ENCODE measurements around the gene WDR93.
"Not testable (repeated sequence)": the region's sequence is repeated elsewhere in the genome, so short reads cannot be mapped to it uniquely, and the experiment has no call there.

The WDR93 gene

DNA sequence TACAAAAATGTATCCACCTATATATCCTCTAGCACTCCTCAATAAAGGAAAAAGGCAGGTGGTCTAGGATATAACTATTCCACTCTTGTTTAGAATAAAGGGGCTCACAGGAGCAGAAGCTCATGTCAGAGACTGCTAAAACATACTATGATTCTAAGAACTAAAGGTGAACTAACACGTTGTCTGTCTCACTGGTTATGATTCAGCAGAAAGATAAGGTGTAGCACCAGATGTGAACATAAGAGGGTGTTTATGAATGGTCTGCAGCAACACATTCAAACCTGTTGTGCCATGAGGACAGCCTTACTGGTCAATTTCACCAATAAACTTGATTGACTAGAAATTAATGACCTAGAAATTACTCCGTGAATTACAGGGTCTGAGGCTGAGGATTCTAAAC is 4.6 kb upstream of the WDR93 start:
- no peak for DNase-seq (ENCODE audit: low read depth, low spot score)

DNA sequence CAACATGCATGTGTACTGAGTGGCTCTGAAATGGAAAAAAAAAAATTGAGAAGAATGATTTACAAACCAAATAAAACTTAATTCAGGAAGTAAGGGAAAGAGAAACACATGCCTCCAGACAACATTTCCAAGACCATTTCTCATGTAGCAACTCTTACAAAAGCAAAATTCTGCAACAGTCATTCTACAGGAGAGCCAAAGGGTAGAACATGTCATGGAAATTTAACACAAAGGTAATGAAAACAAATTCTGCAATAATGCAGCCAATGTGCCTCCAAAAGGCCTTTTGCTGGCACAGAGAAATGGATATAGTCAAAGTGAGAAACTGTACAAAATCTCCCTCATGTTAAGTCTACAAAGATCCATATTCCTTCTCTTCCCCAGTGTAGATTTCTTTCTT is 4.1 kb upstream of the WDR93 start:
- no peak for DNase-seq (ENCODE audit: low read depth, low spot score)

DNA sequence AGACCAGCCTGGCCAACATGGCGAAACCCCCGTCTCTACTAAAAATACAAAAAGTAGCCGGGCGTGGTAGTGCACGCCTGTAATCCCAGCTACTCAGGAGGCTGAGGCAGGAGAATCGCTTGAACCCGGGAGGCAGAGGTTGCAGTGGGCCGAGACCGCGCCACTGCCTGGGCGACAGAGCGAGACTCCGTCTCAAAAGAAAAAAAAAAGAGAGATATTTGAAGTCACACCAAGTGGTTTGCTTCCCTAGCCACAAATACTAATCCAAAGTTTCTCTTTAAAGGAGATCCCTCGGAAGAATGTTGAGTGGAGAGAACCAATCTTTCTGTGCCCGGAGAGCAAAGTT is 708 bp upstream of the WDR93 start:
- not testable (repeated sequence) for DNase-seq (ENCODE audit: low read depth, low spot score)

DNA sequence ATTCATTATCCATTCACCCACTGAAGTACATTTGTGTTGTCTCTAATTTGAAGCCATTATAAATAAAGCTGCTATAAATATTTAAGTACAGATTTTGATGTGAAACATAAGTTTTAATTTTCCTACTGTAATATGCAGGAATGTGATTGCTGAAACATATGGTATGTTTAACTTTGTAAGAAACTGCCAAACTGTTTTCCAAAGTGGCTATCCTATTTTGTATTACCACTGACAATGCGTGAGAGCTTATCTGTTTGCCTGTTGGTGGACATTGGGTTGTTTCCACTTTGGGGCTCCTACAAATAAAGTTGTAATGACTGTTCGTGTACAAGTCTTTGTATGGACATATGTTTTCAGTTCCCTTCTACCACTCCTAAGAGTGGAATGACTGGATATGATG is 2.5 kb downstream of the WDR93 start:
- DNase-seq (ENCODE audit: low read depth, low spot score): no peak

DNA sequence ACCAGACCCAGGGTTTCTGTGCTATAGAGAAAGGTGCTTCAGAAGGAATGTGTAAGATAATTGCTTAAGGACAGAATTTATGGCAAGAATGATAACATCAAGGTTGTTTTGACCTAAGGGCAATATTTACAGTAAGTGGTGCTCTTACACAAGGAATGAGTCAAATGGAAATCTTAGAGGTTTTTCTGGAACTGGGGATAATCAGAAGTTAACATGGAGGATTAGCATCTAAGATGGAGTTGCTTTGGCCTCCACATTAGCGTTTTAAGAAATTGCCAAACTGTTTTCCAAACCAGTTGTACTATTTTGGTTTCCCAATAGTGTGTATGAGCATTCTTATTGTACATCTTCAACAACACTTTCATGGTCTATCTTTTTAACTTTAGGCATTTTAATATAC is 3.1 kb downstream of the WDR93 start:
- no peak for DNase-seq (ENCODE audit: low read depth, low spot score)

DNA sequence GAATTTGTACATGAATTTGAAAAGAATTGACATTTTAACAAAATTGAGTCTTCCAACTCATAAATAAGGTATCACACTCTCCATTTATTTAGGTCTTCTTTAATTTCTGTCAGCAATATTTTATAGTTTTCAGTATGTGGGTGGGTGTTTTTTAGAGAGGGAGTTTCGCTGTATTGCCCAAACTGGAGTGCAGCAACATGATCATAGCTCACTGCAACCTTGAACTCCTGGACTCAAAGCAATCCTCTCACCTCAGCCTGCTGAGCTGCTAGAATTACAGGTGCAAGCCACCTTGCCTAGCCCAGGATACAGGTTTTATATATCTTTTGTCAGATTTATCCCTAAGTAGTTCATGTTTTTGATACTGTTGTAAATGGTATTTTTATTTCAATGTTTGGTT is 4.6 kb downstream of the WDR93 start:
- no peak for DNase-seq (ENCODE audit: low read depth, low spot score)

DNA sequence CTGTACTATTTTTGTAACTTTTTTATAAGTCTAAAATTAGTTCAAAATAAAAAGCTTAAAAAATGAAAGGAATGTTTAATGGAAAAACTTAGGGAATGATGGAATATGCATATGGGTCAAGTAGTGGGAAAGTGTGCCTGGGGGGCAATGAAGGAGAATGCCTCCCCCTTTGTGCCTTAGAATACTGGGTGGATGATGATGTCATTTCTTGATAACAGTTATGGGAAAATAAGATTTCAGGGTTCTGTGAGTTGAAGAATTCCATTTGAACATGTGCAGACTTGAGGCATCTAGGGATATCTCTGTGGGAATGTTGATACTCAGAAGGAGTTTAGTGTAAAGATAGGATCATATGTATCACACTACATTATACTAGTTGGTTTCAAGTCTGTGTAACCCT is 13.8 kb downstream of the WDR93 start:
- DNase-seq (ENCODE audit: low read depth, low spot score): no peak

DNA sequence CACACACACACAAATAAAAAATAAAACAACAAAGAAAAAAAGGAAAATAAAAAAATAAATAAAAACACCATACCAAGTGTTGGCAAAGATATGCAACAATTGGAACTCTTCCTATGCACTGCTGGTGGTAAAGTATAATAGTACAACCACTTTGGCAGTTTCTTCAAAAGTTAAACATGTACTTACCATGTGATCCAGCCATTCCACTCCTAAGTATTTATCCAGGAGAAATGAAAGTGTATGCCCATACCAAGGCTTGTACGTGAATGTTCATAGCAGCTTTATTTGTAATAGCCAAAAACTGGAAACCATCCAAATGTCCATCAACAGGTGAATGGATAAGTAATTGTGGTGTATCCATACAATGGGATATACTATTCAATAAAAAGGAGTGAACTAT is 17.0 kb downstream of the WDR93 start:
- DNase-seq (ENCODE audit: low read depth, low spot score): no peak

DNA sequence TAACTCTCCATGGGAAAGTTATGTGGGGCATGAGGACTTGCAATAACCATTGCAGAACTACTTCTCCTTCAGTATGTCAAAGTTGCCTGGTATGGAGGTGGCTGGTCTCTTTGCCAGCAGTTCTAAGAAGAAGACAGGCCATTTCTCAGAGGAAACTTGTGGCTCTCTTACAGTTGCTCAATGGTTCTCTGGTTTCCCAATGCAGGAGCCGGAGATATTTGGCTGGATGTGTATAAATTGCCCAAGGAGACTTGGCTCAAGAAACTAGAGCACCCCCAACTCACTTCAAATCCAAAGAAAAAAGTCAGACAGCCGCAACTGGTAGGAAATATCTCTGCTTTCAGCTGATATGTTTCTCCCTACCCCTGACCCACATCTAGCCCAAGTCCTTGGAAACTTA is 24.2 kb downstream of the WDR93 start:
- no peak for DNase-seq (ENCODE audit: low read depth, low spot score)

DNA sequence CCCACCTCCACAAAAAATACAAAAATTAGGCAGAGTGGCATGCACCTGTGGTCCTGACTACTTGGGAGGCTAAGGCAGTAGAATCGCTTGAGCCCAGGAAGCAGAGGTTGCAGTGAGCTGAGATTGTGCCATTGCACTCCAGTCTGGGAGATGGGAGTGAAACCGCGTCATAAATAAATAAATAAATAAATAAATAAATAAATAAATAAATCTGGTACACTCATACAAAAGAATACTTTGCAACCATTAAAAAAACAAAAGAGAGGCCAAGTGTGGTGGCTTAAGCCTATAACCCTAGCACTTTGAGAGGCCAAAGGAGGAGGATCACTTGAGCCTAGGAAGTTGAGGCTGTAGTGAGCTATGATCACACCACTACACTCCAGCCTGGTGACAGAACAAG is 32.4 kb downstream of the WDR93 start:
- DNase-seq (ENCODE audit: low read depth, low spot score): no peak

DNA sequence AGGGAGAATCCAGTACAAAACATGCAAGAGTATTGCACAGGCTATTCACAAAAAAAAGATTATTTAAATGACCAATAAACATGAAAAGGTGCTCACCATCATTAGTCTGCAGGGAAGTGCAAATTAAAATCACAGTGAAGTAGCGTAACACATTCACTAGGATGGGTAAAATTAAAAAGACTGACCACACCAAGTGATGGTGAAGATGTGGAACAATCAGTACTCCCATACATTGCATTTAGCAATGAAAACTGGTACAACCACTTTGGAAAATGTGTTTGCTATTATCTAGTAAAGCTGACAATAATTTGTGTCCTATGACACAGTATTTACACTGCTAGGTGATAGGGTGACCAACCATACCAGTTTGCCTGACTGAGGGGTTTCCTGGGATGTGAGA is 34.0 kb downstream of the WDR93 start:
- no peak for DNase-seq (ENCODE audit: low read depth, low spot score)

DNA sequence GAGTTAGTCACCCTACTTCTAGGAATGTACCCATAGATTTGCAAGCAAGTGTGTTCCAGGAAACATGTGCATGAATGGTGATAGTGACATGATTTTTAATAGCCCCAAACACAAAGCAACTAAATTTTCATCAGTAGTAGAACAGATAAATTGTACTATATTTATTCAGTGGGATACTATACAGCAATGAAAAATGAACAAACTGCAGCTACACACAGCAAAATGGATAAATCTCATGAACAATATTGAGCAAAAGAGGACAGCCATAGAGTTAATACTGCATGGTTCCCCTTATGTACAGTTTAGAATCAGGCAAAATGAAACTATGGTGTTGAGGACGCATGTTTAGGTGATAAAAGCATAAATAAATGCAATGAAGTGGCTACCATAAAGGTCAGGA is 34.5 kb downstream of the WDR93 start:
- DNase-seq (ENCODE audit: low read depth, low spot score): no peak

DNA sequence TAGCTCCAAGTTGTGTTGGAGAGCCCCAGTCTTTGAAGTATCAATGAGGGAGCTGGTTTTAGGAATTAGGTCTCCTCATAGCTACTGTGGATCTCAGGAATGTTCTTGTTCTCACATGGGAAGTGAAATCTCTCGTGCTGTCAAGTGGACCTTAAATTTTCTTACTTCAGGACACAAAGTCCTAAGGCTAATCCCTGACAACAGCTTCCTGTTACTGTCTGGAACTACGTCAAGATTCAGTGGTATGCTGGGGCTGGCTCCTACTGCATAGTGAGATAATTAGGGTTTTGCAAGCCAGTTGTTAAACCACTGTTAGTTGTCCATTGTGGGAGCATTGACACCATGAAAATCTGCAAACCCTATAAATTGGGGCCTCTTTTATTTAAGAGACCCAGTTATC is 37.6 kb downstream of the WDR93 start:
- no peak for DNase-seq (ENCODE audit: low read depth, low spot score)

DNA sequence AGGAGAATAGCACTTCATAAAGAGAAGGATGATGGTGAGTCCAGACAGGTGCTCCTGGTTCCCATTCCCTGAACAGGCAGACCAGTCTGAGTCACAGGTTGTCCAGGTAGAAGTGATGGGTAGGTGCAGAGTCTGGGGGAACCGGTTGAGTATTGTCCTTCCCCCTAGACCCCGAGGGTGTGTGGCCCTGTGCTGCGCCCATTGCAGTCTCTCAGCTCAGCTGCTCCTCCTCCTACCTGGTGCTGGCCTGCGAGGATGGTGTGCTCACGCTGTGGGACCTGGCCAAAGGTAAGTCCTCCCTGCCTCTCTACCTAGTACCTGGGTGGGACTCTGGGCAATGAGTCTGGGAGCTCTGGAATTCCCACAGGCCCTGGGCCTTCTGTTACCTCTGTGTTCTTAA is 40.7 kb downstream of the WDR93 start:
- DNase-seq (ENCODE audit: low read depth, low spot score): no peak

DNA sequence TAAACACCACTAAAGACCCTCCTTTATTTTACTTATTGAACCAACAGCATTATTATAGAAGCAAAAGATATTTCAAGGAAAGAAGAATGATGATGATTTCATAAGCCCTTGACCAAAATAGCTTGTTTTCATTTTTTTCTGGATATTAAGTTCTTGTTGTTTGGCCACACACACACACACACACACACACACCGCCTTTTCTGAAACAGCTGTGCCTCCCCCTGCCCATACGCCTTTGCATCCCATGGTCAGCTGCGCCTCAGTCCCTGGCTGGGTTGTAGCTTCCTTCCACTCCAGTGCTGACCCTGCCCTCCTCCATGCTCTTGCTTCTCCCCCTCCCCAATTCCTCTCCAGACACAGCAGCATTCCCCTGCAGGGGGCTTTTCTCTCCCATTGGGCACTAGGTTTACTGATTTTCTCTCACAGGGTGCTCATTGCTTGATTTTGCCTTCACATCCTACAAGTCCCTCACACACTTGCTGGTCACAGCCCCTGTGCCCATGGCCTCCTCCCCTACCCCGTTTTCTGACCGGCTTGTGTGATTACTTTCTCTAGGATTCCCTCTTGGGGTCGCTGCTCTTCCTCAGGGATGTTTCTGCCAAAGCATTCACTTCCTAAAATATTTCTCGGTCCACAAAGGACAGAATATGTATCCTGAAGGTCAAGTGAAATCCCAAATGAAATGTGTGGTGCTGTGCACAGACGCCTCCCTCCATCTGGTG is 42.0 kb downstream of the WDR93 start:
- DNase-seq (ENCODE audit: low read depth, low spot score): no peak

DNA sequence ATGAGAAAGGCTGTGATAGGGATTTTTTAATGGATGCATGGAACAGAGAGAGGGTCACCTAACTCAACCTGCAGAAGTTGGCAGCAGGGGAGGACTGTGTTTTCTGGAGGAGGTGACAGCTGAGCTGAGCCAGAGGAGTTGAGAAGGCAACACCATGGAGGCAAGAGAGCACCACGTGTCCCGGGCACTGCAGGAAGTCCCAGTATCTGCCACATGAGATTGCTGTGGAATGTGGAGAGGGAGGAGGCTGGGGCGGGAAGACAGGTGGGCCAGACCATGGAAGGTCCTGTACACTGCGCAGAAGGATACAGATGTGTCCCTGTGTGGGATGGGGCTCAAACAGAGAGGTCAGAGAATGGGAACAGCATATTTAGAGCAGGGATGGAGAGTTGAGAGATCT is 45.2 kb downstream of the WDR93 start:
- DNase-seq (ENCODE audit: low read depth, low spot score): no peak

DNA sequence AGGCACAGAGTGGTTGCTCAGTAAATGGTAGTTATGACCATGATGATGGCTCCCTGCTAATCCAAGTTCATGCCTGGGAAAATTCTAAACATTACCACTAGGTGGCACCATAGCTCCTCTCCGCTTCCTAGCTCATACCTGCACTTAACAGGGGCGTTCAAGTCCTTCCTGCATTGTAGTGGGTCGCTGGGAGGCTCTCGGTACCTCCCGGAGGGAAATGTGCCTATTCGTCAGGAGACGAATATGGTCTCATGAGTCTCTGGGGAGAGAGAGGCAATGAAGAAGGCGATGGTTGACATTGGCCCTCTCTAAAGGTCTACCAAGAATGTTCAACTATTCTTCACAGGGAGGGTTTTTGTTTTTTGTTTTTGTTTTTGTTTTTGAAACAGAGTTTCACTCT is 49.5 kb downstream of the WDR93 start:
- DNase-seq (ENCODE audit: low read depth, low spot score): peak; percentile 56

DNA sequence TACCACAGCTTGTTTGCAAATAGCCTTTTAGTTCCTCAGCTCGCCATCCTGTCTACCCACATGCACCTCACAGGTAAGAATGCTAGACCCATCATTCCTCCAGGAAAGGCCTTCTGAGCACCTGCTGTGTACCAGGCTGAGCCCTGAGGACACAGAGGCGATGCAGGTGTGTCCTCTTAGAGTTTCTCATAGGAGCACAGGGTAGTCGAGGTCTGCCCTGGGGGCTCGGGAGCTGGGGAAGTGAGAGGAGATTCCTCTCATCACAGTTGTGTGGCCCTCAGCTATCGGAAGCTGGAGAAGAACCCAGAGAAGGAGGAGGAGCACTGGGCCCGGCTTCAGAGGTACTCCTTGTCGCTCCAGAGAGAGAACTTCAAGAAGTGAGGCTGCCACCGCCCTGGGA is 52.4 kb downstream of the WDR93 start:
- no peak for DNase-seq (ENCODE audit: low read depth, low spot score)

DNA sequence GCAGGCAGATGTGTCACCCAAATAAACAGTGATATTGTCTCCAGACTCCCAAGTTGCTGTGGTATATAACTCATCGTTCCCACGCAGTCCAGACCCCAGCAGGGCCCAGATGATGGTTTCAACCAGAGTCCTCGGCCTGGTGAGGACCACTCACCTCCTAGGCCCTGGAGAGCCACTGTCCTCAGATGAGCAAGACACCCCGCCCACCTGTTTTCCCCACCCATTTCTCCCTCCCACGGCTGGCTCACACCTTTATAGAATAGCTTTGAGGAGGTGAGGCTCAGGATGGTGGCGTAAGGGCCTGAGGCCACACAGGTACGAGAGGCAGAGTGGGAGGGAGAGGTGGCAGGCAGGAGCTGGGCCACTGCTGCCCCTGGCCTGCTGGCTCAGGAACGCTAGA is 53.0 kb downstream of the WDR93 start:
- no peak for DNase-seq (ENCODE audit: low read depth, low spot score)

DNA sequence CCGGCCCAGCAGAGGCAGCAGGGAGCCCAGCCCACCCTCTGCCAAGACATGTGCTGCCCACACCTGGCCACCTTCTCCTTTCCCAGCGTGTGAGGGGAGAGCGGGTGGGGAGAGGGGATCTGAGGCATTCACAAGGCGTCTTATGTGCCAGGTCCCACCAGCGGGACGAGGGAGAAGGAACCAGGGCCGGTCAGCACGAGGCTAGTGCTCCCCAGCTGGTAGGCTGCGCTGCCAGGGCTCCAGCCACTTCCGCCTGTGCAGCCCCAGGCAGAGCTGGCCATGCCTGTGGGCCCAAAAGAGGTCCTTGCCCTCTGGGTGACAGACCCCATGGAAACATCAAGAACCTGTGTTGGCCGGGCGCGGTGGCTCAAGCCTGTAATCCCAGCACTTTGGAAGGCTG is 54.5 kb downstream of the WDR93 start:
- DNase-seq (ENCODE audit: low read depth, low spot score): no peak

DNA sequence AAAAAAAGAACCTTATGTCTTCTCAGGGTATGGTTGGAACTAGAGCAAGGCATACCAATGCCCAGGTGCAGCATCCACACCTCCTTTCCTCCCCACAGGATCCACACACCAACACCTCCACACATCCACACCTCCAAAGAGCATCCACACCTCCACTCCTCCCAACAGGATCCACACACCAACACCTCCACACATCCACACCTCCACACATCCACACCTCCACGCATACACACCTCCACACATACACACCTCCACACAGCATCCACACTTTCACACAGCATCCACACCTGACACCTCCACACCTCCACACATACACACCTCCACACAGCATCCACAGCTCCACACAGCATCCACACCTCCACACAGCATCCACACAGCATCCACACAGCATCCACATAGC is 55.2 kb downstream of the WDR93 start:
- DNase-seq (ENCODE audit: low read depth, low spot score): no peak

DNA sequence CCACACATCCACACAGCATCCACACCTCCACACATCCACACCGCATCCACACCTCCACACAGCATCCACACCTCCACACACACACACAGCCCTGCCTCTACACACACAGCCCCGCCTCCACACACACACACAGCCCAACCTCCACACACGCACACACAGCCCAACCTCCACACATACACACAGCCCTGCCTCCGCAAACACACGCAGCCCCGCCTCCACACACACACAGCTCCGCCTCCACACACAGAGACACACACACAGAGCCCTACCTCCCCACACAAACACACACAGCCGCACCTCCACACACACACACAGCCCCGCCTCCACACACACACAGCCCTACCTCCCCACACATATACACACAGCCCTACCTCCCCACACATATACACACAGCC is 55.8 kb downstream of the WDR93 start:
- DNase-seq (ENCODE audit: low read depth, low spot score): no peak

DNA sequence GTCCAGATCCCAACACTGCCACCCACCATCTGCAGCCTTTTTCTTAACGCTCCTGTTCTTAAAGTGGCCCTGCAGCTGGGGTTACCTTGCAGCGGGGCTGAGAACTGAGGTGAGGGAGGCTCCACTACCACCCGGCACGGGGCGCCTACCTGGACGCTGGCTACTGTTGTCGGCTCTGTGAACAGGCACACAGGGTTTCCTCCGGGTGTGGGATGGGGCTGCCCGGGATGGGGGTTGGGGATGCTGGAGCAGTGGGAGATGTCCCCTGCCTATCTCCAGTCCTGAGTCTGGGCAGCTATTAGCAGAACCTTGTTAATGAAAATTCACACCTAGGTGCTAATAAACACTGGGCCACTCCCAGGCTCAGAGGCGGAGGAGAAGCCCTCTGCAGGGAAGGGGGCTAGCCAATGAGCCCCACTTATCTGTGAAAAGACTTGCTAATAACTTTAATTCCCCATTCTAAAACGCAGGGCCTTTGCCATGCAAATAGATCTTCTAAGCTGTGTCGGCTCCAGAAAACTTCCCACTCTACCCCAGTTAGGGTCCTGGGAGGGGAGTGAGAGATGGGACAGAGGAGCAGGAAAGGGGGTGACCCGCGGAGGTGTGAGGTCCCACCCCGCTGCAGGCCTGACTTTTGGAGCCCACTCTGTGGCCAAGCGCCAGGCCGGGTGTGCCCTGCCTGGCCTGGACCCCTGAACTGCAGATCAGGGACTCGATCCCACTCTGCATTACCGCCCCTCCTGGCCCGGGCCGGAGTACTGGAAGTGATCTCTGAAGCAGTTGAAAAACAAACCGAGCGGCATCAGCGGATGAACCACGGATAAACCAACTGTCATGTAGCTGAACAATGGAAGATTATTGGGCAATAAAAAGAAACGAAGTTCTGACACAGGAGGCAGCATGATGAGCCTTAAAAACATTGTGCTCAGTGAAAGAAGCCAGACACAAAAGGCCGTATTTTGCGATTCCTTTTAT is 57.4 kb downstream of the WDR93 start:
- no peak for DNase-seq (ENCODE audit: low read depth, low spot score)

Data from smooth muscle cell of the brain vasculature (primary cell).